A204.1 (cell line): ENCODE measurements around the gene MGA.

Source experiments
- FAIRE-seq: peaks from 2 replicates; lab custom pipeline; 2012; peaks lifted over from hg19 to GRCh38; lab: Jason Lieb, UNC

The MGA gene

DNA sequence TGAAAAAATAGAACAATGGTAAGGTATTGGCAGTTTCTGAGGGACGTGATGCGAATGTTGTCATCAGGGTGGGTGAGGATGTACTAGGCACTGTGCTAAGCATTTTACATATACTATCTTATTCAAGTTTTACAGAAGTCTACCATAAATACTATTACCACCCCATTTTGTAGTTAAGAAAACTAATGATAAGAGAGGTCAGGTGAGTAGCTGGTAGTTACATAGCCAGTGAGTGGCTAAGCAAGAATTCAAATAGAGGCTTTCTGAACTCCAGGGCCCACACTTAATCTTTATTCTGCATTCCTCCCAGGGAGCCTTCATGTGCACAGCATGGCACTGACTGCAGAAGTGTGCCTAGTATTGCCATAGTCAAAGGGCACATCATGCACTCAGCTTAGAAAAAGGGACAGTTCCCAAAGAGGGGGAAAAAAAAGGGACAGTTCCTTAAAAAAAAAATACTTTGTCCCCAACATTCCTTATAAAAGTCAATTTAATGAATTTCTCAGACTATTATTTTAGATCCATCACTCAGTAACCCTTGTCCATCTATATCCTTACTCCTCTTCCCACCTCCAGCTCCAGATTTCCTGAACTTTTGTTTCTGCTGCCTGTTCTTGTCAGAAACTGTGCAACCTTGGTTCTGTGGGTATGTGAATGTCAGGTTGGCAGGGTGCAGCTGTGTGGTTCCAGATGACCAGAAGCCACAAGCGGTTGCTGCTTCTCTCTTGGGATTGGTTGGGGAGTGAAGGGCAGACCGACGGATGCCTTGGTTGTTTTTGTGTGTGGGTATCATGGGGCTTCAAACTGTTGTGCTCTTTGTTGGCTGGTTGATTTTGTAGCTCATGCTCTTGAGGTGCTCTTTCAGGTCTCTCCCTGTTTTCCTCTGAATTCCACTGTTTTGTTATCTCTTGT lies 122.4 kb downstream of the MGA start:
- no peak for FAIRE-seq

DNA sequence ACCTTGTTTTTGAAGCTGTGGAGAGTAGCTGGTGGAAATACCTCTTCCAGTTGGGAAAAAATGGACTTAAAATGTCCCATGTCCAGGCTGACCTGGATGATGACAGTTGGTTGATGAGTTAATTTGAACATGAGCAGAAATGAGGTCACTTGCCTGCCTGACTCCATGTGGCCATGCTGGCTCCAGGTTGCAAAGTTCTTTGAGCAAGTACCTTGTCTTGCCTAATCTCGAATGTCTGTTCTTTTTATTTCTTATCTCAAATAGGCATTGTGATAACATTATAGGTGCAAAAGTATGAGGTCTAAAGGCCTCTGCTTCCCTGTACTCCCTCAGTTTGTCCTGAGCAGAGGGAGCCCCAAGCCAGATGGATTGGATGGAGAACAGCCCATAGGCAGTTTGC lies 123.1 kb downstream of the MGA start:
- FAIRE-seq: no peak

DNA sequence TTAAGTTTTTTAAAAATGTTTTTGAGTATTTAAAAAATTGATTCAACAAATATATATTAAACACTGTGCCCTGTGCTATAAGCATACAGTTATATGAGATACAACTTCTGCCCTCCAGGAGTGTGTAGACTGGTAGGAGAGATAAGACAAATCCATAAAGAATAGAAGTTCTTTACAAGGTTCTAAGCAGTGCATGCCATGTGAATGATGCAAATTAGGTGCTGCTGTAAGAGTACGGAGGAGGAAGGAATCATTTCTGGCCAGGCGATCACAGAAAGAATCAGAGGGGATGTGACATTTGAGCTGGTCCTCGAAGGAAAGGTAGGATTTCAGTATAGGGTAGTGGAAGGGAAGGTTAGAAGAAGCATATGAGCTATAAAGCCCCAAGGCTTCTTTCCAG lies 128.1 kb downstream of the MGA start:
- no peak for FAIRE-seq

DNA sequence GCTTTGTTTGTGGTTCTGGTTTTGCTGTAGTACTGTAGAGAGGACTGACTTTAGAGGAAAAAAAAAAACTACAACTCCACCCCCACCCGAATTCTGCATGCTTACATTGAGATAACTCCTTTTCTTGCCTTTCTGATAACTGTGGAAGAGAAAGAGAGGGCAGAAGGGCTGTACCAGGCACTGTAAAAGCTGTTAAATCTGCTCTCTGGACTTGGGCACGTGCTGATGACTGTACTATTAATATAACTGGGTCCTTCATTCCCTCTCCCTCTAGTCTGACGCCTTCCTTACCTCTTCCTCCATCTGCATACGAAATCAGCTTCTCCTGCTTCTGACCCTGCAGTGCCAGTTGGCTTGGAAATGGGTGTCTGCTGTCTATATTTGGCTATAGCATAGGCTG lies 129.0 kb downstream of the MGA start:
- FAIRE-seq: no peak

DNA sequence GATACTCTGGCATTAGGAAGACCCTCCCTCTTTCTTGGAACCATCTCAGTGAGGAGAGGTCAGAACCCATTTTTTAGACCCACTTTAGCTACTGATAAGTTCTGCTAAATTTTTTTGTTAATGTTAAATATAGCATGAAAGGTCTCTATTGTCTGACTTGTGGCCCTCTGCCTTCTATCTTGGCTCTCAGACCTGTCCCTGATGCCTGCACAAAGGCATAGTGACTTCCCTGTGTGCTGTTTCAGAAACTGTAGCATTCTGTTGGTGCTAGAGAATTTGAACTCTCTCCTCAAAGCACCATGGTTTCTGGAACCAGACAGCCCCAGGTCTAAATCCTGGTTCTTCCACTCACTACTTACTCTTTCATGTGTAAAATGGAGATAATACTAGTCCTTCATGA lies 129.5 kb downstream of the MGA start:
- no peak for FAIRE-seq

DNA sequence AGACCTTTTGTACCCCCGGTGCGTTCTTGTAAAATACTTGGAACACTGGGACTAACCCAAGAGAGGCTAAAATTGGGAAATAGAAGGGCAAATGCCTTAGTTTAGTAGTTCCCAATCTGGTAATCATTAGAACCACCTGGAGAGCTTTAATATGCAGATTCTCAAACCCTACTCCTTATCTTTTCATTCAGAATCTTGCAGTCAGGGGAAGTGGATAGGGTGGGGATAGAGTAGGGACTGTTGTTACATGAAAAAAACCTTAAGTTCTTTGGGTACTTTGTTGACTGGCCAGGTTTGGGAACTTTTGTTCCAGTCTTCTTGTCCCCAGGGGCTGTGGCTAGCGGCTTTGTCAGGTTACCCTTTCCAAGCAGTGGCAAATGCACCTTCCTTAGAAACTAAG lies 130.0 kb downstream of the MGA start:
- no peak for FAIRE-seq

DNA sequence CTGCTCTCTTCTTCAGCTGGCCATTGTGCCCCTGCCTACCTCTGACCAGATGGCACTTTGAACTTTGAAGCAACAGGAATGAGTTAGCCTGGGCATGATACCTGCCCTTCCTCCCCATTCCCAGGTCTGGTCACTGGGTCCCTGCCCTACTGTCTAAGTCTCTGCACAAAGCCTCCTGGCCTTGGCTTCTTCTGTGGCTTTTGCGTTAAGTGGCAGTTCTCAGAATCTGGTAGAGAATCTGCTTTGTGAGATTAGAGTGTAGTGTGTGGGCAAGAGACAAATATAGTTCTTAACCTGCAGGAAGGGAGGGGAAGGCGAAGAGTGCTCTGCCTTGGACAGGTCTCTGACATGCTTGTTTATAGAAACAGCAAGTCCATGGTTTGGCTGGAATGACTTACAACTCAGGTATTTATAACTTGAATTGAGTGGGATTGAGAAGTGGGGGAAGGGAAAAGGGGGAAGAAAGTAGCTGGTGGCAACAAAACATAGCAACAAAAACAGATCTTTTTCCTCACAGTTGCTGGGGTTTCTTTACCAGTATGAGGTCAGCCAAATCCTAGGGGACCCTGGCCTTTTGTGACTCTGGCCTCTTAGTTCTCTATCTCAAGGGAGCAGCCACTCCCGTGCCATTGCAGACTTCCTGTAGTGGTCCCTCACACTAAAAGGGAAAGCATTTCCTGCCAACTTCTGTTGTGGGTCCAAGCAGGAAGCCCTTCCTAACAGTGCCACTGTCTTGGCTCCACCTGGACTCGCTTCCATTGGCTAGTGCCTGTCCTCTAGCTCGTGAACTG lies 130.7 kb downstream of the MGA start:
- no peak for FAIRE-seq

DNA sequence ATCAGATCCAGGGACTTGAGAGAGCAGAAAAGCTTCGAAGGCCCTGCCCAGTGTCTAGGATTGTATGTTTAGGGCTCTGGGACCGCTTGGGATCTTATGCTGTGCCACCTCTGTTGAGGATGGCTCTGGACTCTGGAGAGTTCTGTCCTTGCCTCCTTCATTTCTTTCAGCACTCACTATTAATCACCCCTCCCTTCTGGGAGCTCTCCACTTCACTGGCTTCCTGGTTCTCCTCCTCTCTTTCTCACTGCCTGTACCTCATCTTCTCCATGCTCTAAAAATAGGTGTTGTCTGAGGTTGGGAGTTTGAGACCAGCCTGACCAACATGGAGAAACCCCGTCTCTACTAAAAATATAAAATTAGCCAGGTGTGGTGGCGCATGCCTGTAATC lies 131.3 kb downstream of the MGA start:
- no peak for FAIRE-seq

DNA sequence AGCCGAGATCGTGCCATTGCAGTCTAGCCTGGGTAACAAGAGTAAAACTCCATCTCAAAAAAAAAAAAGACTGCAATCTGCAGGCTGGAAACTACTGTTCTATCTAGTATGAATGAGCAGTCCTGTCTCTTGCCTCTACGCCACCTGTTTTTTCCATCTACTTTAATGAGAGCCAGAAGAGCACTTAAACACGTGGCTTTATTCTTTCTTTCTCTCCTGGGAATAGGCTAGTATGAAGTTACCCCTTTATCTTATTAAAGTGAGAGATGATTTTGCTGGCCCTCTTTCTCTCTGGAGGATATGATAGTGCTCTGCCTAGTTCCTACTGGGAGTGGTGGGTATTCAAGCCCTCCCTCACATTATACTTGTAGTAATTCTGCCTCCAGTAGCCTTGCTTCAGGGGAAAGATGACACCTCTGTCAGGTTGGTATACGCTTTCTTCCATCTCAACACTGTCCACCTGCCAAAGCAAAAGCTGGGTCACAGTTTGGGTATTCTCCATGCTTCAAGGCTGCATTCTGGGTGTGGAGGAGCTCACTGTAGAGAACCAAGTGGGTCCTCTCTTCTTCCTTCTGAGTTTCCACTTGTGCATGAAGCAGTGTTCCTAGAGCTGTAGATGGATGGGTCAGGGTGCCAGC lies 131.9 kb downstream of the MGA start:
- no peak for FAIRE-seq

DNA sequence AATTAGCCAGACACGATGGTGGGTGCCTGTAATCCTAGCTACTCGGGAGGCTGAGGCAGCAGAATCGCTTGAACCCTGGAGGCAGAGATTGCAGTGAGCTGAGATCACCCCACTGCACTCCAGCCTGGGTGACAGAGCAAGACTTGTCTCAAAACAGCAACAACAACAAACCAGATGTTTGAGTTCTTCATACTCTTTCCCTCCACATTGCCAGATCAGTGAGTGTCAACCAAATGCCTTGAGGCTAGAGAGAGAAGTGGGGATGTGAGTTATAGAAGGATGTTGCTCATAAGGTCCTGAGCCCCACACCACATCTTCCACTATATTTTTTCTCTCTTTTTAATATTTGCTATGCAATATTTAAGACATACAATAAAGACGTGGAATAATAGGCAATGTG lies 133.9 kb downstream of the MGA start:
- no peak for FAIRE-seq

DNA sequence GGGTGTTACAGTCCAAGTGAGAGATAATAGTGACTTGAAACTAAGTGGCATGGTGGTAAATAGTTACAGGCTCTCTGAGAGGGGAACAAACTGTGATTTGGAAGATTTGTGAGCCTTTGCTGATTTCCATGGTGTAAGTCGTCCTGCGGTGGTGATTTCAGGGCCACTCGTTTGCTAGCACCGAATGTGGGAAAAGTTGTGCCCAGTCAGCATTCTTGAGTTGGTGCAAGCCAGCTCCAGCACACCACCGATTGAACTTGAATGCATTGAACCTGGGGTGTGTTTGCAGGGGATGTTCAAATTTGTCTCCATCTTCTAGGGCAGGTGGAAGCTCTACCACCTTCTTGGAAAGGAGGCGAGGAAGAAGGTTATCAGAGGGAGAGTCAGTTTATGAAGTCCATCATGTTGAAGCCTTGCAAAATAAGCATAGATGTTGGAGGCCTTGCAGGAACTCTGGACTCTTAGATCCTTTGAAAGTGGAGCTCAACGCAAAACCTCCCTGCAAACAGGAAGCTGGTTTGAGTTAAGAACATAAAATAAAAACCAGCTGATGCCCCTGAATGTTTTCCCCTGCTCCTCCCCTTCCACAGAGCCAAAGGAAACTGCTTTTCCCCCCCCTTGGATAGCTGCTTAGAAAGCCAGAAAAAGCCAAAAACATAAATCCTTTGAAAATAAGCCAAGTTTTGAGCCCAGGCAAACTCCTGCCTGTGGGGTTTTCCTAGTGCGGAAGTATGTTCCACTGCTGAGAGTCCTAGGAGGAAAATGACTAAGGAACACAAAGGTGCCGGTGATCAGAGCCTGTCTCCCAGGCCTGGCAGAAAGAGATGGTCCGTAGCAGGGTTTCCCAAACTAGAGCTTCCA lies 136.0 kb downstream of the MGA start:
- FAIRE-seq: no peak

DNA sequence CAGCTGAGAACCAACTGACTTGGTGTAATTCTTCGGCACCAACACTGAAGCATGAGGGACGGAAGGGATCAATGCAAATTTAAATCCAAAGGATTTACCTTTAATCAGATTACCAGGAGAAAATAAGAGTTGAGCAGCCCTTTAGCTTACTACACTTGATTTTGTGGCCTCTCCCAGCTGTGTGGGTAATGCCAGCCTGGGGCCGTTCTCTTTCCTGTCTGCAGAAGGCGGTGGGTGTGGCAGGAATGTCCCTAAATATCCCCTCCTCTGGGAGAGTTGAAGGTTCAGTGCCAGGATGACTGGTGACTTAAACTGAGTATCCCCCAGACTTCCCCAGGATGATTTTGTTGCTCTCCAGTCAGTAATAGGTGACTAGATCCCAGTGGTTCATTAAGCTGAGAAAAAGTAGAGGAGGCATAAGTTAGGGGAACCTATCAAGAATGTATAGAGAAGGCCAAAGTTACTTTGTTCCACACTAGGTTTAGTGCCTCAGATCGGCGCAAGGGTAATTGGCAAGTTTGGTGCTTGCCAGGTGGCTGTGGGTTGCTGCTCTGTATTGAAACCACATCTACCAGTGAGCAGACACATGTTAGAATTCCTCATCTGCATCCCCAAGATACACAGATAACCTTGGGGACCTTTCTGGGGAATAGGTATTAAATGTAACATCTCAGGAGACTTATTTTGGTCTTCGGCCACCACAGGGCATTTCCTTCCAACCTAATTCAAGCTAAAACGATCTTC lies 137.2 kb downstream of the MGA start:
- no peak for FAIRE-seq

DNA sequence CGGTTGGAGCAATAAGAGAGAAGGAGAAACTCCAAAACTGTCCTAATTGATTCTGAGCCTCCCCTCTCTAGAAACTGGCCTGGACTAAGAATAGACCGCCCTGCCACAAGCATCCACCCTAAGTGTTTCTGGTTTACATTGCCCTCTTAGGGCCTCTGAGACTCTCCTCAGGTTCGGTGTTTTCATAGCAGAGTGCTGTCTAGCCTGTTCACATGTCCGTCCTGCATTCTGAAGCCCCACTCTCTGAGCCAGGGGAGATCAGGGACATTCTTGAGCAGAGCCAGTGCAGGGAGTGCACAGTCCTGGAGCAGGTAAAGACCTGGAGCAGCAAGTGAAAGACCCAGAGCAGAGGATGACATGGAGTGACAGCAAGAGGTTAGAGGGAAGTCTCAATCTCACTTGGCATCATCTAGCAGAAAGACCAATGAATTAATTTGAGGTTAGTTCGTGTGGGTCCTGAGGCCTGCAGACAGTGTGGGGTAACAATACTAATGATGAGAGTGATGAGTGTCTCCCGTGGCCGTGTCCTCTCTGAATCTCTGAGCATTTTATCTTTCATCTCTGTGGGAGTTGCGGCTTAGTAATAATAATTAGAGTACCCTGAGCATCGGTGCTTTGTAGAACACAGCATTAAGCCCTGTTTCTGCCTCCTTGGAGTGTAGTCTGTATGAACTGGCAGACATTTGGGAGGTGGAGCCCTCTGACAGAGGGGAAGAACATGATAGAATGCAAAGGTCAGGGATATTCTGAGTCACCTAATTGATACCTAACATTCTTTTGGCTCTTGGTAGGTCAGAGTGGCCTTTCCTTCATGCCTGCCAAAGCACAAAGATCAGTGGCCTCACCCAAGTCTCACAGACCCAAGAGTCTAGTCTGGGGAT lies 138.6 kb downstream of the MGA start:
- no peak for FAIRE-seq

DNA sequence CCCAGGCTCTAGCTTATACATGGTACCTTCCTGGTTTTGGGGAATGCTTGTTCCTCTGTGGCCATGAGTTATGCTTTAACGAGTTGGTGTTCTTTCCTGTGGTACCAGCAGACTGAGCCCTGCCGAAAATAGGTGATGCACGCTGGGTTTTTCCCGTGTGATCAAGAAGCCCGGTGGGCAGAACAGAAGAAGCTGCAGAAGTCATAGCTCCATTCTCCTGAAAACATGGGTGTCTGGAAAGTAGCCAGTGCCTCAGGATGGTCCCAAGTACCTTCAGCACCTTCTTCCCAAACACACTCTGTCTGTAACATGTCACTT lies 139.2 kb downstream of the MGA start:
- no peak for FAIRE-seq

DNA sequence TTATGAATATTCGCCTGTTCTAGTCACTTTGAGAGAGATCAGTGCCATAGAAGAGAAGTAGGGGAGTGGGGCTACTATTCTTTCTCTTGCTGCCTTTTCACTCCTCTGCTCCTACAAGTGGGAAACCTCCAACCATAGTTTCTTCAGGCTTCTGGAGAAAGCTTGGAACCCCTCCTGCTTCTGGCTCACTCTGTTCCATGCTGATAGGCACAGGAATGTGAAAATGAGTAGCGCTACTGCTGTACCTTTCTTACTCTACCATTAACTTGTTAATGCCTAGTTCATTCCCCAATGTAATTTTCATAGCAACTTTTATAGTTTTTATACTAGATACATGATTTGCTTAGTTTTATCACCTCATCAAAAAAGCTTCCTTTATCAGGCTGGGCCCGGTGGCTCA lies 141.0 kb downstream of the MGA start:
- no peak for FAIRE-seq

DNA sequence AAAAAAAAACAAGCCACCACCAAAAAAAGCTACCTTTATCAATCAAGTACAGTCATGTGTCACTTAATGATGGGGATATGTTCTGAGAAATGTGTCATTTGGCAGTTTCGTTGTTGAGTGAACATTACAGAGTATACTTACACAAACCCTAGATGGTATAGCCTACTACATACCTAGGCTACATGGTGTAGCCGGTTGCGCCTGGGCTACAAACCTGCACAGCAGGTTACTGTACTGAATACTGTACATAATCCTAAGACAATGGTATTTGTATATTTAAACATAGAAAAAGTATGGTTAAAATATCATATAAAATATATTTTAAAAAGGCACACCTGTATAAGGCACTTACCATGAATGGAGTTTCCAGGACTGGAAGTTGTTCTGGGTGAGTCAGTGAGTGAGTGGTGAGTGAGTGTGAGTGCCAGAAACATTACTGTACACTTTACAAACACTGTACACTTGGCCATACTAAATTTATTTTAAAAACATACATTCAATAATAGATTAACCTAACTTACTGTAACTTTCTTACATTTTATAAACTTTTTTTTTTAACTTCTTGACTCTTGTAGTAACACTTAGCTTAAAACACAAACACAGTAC lies 141.7 kb downstream of the MGA start:
- no peak for FAIRE-seq

DNA sequence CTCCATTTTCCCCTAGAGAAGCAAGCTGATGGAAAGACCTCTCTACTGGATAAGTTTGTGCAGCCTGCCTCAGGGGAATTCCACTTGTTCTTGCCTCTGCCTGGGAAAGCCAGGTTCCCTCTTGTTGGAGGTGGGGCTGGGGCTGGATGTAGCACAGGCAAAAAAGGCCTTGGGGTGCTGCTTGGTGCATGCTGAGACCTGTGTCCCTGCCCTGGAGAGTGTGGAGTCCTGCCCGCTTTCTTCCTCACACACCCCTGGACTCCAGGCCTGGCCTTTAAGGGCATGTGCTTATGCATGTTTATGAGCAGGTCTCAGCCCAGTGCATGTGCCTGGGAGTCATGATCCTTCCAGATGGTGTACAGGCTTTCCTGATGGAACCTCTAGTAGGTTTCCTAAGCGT lies 144.2 kb downstream of the MGA start:
- FAIRE-seq: no peak

DNA sequence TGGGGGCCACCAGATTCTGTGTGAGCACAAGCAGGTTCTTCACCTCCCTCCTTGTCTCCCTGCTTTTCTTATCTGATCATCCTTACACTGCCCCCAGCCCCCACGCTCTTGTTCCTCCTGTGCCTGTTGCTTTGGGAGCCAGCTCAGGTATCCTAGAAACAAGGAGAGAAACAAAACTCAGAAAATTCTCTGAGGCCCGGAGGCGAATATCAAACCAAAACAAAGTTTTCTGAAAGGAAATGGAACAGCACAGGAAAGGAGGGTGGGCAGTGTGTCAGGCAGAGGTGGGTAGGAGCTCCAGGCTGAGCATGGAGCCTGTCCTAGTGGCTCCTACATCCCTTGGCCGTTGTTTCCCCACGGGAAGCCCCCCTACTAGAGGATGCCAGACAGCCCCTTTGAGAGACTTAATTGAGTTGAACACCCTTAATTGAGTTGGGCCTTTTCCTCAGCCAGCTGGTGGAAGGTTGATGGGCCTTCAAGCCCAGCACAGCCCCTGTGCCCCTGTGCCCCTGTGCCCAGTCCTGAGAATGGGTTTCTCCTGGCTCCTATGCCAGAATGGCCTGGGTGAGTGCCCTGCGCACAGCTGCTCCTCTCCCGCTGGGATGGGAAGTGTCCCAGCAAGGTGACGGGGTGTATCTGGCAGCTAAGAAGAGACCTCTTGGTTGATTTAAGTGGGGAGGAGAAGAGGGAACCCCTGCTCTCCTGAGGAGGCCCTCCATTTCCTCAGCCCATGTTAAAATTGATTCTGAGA lies 144.9 kb downstream of the MGA start:
- FAIRE-seq: no peak

DNA sequence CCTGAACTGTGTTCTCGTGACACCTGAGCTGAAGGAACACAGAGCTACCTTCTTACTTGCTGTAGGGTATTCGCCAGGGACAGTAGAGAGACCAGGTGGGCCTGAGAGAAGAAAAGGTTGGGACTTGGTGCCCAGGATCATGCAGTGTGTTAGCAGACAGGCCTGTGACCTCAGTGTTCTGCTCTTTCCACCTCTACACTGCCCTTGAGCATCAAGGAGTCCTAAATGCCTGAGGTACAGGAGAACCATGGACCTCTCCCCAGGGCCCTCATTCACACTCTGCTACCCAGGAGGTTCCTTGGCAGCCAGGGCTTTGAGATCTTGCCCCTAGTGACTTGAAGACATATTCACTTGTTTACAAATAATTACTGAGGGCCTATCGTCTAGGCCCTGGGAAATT lies 145.5 kb downstream of the MGA start:
- no peak for FAIRE-seq
